AML-193 (cell line): ENCODE results near the gene RALGPS1.

Source experiments
- DNase-seq, 2 experiments: peaks; one replicate each; lab custom pipeline; 2025; lab: John Stamatoyannopoulos, UW

RALGPS1 gene

DNA sequence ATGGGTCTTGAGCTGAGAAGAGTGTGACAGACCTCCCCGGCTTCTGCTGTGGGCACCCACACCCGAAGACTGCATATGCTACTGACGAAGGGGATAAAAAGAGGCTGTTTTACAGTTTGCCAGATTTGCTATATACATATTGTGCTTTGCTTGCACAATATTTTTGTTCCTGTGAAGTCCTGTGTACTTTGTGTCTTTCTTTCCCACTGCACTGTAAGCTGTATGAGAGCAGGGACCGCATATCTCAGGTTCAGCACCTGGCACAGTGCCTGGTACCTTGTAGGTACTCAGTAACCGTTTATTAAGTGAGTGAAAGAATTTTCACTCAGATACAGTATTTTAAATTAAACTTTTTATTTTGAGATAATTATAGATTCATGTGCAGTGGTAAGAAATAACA lies 341.7 kb downstream of the RALGPS1 start:
- no peak for DNase-seq

DNA sequence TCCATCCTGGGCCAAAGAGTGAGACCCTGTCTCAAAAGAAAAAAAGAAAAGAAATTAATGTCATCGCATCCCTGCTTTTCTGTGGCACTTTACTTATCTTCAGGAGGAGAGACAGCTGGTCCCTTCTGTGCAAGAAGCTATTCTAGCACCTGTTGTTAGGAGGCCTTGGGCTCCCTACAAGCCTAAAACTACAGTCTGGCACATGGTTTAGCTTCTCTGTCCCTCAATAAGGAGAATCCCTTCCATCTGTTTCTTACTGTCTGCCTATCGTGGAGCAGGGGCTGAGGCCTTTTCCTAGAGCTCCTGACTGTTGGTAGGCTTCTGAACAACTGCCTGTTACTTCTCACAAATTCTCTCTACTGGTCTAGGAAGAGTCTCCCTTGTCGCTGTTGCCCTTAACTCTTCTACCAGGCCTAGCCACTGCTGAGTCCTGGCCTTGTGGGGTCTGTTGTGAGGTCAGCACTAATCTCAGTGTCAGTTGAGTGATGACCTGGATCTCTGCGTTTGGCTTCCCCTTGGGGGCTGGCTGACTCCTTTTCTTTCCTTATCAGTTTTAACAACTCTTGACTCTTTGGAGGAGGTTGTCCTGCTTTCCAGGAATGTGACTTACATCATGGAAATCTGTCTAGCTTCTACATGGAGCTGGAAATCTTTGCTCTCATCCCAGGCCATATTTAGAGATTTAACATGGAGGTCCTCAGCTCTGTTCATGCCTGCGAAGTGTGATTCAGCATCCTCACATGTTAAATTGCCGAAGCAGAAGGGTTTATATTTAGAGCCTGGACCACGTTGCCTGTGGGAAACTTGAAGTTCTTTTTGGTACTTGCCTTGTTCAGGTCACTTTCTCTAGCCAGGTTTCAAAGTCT lies 344.3 kb downstream of the RALGPS1 start:
- no peak for DNase-seq

DNA sequence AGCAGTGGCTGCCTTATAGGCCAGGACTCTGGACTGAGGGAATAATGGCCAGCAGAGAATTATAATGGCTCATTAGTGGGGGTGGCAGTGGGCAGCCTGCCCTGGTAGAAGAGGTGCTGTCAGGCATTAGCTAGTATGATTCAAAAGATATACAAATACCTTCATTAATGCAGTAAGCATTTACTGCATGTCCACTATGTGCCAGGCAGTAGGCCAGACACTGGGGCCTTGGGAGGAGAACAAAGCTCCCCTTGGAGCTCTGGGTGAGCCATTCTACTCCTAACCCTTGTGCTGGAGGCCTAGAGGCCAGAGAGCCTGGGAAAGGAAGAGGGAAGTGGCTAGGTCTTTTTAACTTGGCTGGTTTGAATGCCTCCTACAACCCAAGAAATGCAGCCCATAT lies 348.0 kb downstream of the RALGPS1 start:
- DNase-seq = no peak

DNA sequence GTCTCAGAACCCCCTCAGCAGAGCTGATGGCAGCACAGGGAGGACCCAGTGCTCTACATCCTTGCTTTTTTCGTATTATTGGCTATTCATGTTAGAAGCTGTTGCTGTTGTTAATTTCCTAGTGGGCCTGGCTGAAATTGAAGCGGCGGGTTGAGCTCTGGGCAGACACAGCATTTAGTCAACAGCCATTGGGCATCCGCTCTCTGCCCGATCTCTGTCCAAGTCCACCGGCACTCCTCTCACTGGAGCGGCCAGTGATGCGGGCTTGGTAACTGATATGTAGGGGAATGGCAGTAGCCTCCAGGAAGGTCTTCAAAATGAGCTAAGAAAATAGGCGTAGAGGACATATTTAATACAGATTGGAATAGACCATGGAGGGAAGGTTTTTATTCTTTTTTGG lies 348.7 kb downstream of the RALGPS1 start:
- DNase-seq = no peak

DNA sequence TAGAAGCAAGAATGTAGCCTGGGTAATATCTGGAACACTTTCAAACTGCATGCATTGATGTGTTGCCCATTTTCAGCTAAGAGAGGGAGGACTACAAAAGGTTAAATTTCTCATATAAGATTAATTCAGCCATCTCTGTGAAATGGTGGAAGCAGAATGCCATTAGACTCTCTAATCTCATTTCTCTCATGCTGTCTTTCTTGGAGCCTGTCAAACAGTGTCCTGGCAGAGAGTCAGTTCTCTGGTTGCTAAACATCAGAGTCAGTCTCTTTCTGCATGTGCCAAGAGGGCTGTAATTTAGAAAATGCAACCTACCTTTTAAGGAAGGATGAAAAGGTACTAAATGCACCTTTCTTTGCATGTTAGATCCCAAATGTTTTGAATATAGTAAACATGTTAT lies 349.1 kb downstream of the RALGPS1 start:
- no peak for DNase-seq

DNA sequence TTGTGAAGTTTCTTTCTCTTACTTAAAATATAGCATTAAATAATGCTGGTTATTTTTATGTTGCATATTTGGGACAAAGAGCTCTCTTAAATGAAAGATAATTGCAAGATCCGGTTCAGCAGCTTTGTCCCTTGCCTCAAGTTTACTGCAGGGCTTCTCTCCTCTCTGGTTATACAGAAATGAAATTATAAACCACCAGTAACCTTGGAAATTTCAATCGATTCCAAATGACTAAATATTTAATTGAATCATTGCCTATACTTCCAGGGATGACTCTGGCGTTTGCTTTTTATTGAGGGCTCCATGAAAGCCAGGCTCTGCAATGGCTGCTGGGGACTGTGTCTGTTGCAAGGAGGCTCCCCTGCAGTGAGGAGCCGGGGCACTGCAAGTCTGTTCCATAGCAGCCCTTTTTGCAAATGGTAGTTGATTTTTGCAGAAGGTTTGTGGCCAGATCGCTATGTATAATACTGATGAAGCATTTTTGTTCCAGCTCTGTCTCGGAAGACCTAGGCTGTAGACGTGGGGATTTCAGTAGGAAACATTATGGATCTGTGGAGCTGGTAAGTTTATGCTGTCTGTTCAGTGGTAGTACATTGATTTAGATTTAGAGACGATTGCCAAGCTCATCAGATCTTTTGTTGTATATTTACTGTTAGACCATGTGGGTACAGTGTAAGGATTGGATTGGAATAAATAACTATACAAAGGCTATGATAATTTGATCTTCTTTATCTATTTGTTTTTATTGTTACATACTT lies 350.1 kb downstream of the RALGPS1 start, which contains the start of gene GARNL3:
Gene GARNL3, plus strand, starts transcription at position 313 of the 758 bp plus-strand sequence. Its CDS starts 104 bp downstream, at position 417.
- no peak for DNase-seq

DNA sequence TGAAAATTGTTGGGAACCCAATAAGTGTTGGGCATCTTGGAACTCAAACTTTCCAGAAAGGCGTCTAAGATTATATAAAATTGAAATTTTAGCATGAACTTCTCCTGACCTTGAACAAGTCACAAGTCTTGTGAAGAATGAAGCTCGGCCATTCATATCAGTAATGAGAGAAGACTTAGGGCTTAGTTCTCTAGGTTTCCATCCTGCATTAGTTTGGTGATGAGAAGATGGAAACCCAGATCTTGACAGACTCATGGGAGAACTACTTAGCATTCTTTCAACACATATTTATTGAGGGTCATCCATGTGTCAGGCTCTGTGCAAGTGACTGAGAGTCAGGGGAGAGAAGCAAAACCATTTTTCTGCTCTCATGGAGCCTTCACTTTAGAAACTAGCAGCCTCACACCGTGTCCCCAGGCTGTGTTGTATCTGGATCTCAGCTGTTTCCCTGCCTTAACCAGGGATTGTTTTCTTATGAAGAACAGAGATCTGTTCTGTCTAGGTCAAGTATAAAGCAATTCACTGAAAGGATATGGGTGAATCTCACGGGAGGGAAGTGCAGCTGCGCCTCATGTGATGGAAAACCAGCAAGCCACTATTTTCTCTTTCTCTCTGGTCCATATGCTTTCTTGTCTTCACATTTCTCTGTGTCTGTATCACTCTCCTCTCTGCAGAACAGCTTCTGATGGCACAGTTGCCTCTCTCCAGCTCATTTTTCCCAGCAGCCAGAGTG lies 353.4 kb downstream of the RALGPS1 start:
- no peak for DNase-seq

DNA sequence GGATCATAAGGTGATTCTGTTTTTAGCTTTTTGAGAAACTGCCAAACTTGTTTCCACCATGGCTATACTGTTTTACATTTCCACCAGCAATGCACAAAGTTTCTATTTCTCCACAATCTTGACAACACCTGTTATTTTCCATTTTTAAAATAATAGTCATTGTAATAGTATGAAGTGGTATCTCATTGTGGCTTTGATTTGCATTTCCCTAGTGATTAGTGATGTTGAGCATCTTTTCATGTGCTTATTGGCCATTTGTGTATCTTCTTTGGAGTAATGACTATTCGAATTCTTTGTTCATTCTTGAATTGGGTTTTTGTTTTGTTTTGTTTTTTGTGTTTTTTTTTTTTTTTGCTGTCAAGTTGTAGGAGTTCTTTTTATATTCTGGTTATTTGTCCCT lies 354.9 kb downstream of the RALGPS1 start:
- DNase-seq = no peak
